Activated CD4-positive, CD25-positive, alpha-beta regulatory T cell treated with anti-CD3 and anti-CD28 coated beads, Interleukin-2, amount 50 U/mL, for 24 hours (primary cell): ENCODE data around the gene C22orf42.

ENCODE experiments used
- ATAC-seq, 2 donors: fragments of 150-1000 bp; cut with Tn5 transposase; one replicate each; pipeline ENCODE4 v1.10.0; 2021; ENCODE audit warnings: mild to moderate bottlenecking in 1 of 2, moderate library complexity in 1 of 2

The C22orf42 gene

GRCh38 chr22:32132783-32133182 lies 26.3 kb downstream of the C22orf42 start:
- ATAC-seq = no peak

DNA sequence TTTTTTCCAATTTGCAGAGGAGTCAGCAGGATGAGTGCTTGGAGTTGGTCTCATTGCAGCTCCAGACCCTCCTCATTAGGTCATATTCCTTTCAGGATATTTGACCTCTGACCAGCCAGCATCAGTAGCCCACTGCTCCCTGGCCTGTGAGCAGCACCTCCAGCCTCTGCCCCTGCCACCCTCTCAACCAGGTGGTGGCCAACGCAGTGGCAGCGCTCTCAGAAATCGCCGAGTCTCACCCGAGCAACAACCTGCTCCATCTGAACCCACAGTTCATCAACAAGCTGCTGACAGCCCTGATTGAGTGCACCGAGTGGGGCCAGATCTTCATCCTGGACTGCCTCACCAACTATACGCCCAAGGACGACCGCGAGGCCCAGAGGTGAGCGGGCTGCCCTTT lies 27.0 kb downstream of the C22orf42 start:
- no peak for ATAC-seq

- no peak for ATAC-seq
Measured at GRCh38 chr22:32130464-32130863, 28.6 kb downstream of the C22orf42 start.

DNA sequence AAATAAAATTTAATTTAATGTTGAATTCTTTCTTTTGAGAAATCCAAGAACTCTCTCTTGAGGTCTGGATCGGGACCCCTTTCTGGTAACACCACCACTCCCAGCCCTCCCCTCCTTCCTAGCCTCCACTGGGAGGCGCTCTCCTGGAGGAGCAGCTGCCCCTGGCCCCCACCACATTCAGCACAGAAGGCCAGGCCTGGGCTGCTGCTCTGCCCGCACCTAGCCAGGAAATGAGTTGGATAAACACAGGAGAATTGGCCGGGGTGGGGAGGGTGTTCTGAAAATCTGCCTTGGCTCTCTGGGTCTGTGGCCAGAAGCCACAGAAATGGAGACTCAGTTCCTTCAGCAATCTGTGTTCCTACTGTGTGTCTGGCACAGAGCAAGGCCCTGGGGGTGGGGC lies 31.2 kb downstream of the C22orf42 start:
- ATAC-seq = no peak

GRCh38 chr22:32123657-32124056 lies 35.4 kb downstream of the C22orf42 start:
- no peak for ATAC-seq

DNA sequence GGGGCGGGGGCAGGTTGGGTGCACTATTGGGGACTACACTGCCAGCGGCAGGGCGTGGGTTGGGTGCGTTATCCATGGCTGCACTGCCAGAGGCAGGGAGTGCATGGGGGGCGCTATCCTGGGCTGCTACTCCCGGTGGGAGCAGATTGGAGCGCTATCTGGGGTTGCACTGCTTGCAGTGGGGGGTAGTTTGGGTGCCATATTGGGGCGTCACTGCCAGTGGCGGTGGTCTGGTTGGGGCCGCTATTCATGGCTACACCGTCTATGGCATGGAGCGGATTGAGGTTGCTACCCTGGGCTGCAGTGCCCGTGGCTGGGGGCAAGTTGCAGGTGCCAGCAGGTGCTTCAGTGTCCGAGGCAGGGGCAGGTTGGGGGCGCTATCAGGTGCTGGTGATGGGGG lies 36.2 kb downstream of the C22orf42 start:
- no peak for ATAC-seq

GRCh38 chr22:32120603-32121002 lies 38.5 kb downstream of the C22orf42 start:
- ATAC-seq = no peak

DNA sequence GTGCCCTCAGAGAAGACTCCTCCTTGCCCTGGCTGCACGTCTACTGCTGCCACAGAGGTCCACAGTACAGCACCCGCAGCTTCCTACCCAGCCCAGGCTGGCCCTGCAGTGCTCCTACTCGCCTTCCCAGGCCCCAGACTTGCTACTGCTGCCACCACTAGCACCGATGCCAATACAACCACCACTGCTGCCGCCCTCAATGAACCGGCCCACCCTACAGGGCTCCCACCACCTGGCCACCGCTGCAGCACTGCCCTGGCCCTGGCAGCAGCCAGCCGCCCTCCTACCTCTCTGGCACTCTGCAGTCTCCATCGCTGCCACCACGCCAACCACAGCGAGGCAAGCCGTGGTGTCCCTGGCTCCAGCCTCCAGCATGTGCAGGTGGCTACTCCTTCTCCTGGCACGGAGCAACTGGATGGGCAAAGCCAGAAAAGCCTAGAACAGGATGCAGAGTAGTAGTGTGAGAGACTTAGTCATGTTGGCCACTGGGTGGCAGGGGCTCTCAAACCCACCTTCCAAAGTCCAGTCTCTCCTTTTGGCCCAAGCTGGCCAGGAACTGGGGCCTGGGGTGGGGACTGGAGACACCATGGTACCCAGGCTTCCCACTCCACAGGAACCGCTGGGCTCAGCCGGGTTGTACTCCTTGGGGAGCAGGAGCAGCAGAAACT lies 39.4 kb downstream of the C22orf42 start:
- no peak for ATAC-seq

DNA sequence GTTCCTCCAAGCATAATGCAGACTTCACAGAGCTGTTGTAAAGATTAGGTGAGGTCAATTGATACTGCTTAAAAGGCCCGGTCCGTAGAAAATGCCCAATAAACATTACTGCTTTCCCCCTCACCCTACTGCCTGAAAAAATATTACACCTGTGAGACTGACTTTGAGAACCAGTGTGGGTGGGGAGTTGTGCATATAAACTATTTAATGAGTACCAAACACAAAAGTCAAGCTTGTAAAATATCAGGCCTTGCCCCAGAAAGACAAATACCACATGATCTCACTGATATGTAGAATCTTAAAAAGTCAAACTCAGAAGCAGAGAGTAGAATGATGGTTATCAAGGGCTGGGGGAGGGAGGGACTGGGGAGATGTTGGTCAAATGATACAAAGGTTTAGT lies 46.7 kb downstream of the C22orf42 start:
- ATAC-seq = no peak

DNA sequence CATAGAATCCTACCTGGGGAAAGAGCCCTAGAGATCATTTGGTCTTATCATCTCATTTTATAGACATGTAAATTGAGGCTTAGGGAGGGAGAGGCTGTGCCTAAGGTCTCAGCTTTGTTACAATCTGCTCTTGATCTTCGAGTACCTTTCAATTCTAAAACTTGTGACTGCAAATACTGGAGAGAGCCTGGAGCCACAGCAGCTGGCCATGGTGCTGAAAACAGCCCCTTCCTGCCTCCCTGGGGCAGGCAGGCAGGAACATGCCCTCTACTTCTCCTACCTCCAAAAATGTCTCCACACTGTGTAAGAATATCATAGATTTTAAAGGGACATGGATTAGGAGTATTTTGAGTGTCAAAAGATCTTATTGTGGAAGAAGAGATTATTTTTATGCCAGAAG lies 52.2 kb downstream of the C22orf42 start:
- ATAC-seq = no peak

DNA sequence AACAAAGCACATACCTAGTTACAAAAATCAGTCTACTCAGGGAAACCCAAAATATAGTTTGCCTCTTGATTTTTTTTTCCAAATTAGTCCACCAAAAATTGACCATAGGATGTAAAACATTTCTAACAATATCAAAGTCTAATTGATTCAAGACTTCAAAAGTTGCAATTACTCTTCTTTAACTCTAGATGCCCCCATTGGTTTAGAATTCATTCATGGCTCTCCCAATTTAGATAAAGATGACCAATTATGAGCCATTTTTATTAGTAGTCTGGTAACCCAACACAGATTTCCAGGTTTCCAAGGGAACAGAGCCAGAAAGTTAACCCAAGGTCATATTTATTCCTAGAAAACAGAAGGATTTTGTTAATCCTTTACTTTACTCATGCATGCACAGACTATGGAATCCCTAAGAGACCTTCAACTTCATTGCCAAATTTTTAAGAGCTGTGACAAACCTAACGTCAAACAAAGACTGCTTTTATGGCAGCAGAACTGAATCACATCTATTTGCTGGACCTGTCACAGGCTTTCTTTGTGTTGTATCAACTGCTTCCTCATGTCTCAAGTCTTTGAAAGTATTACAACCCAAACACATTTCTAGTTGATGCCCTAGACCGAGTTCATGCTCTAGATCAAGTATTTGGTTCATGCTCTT lies 55.3 kb downstream of the C22orf42 start:
- ATAC-seq = no peak

GRCh38 chr22:32100711-32101110 lies 58.4 kb downstream of the C22orf42 start:
- ATAC-seq = no peak
